Stimulated activated CD8-positive, alpha-beta memory T cell treated with anti-CD3 and anti-CD28 coated beads, Interleukin-15, amount 100 ng/mL, for 1 hour (primary cell): ENCODE data around the gene OR13J1.

Source experiments
- DNase-seq: peaks from one replicate; pipeline ENCODE4 v3.0.0-alpha.2; 2020; ENCODE audit warnings: low read depth

The OR13J1 gene

DNA sequence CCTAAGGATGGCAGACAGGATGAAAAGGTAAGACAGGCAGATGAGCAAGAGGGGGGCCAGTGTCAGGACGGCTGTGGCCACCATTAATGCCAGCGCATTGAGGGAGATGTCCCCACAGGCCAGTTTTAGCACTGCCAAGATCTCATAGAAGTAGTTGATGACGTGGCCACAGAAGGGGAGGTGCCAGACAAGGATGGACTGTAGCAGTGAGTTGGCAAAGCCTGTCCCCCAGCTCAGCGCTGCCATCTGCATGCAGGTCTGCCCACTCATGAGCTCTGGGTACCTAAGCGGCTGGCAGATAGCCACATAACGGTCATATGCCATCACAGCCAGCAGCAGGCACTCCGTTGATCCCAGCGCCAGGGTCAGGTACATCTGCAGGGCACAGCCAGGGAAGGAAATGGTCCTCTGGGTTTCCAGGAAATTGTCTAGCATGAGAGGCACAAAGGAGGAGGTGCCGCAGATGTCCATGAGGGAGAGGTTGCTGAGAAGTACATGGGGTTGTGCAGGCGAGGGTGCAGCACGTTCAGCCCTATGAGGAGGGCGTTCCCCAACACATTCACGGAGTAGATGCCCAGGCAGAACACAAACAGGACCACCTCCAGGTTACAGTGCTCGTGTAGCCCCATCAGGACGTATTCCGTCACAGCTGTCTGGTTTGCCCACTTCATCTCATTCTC lies 10.8 kb downstream of the OR13J1 start:
- DNase-seq = no peak

DNA sequence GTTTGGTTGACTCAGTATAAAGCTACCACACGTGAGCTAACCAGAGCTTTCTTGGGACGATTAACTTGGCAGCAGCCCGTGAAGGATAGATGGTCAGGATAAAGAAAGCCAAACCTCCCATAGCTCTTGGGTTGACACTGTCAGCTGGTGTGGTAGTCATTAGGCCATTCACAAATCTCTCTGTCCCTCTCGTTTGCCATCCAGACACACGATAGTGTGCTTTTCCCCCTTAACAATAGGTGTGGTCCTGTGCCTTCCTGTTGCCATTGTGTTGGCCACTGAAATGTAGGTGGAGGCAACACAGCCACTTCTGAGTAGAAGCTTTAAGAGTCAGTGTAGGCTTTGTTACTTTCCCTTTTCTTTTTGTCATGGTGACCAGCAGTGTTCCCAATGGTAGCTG lies 11.7 kb downstream of the OR13J1 start:
- DNase-seq = no peak

DNA sequence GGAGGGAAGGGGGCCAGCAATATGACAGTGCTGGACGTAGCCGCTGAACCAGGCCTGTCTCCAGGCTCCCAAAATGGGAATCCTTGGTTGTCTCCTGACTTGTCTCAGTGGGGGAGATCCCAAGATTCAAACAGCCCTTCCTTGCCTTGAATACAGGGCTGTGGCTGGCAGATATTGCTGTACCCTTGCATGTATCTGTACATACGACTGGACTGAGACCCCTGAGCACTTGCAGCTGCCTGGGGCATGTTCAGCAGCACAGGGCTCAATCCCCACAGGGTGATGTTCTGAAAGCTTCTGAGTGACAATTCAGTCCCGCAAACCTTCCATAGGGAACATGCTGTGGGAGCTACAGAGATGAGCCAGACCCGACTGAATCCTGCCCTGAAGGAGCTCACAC lies 13.3 kb downstream of the OR13J1 start:
- DNase-seq = no peak

DNA sequence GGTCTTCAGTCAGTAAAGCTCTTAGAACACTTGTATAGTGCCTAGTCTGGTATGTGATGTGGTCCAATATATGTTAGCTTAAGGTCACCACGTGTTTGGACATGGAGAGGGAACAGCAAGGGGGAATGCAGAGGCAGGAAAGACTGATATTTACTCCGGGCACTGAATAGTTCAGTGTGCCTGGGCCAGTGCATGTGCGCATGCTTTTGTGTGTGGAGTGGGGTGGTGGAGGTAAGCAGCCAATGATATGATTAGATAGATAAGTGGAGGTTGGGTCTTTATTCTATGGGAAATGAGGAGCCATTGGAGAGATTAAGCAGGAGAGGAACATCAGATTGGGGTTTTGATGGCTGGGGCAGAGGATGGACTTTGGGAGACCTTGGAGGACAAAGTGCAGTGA lies 14.0 kb downstream of the OR13J1 start:
- DNase-seq = no peak

DNA sequence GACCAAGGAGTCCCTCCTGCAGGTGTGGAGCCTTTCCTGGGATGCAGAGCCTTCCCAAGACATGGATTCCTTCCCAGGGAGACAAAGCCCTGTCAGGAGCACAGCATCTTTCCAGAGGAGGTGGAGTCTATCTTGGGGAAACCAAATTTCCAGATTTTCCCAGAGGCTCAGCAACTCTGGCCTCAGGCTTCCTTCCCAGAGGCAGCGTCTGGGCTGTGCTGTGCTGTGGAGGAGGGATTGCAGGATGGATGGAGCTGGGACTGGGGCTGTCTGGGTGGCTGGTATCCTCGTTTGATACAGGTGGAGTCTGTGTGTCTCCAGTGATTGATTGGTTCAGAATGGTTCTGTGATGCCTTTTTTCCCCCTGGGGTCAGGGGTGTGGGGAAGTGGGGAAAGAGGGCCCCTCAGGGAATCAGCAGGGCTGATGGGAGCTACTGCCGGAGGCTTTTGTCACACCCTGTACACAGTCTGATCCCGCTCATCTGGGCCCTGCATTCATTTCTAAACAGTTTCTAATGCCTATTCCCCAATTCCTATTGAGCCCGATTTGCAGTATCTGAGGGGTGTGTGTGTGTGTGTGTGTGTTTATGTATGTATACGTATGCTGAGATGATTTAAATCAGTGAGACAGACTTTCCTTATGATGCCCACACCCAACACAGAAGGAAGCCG lies 16.0 kb downstream of the OR13J1 start:
- DNase-seq = no peak

DNA sequence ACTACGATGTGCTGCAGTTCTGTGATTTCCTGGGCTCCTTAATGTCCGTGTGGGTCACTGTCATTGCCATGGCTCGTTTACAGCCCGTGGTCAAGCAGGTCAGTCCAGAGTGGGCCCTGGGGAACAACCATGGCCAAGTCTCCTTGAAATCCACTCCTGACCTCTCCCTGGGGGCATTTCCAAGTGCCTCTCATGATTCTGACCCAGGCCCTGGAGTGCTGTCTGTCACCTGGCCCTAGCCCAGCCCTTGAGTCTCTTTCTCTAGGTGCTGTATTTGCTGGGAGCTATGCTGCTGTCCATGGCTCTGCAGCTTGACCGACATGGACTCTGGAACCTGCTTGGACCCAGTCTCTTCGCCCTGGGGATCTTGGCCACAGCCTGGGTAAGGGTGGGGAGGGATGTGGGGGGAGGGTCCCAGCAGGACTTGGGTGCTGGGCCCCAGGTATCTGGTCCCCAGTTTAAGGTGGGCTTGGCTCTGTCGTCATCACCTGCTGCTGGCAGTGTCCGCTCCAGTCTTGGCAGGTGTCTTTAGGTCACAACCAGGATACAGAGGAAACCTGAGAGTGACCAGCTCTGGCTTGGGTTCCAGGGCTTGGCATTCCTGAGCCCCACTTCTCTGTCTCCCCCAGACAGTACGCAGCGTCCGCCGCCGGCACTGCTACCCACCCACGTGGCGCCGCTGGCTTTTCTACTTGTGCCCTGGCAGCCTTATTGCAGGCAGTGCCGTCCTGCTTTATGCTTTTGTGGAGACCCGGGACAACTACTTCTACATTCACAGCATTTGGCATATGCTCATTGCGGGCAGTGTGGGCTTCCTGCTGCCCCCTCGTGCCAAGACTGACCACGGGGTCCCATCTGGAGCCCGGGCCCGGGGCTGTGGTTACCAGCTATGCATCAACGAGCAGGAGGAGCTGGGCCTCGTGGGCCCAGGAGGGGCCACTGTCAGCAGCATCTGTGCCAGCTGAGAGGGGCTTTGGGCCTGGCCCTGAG lies 17.0 kb downstream of the OR13J1 start:
- no peak for DNase-seq

DNA sequence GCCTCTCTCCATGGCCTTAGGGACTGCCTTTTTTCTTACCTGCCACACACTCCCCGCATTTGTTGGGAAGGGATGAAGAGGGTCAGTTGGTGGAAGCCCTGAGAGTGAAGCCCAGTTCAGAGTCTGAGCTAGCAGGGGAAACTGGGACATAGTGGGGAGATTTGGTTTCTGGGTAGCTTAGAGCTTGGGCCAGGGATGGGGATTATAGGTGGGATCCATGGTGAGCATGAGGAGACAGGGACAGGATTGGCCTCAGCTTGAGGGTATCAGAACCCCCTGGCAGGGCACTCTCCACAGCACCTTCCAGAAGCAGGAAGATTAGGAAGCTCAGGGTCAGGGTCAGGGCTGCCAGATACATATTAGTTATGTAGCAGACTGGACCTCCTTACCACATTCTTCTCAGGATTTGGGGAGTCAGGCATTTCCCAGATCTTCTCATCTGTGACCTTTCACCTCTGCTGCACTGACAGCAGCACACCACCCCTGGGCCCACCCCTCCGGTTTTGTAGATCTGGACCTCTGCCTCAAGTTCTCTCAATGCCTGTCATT lies 17.9 kb downstream of the OR13J1 start:
- DNase-seq = no peak

DNA sequence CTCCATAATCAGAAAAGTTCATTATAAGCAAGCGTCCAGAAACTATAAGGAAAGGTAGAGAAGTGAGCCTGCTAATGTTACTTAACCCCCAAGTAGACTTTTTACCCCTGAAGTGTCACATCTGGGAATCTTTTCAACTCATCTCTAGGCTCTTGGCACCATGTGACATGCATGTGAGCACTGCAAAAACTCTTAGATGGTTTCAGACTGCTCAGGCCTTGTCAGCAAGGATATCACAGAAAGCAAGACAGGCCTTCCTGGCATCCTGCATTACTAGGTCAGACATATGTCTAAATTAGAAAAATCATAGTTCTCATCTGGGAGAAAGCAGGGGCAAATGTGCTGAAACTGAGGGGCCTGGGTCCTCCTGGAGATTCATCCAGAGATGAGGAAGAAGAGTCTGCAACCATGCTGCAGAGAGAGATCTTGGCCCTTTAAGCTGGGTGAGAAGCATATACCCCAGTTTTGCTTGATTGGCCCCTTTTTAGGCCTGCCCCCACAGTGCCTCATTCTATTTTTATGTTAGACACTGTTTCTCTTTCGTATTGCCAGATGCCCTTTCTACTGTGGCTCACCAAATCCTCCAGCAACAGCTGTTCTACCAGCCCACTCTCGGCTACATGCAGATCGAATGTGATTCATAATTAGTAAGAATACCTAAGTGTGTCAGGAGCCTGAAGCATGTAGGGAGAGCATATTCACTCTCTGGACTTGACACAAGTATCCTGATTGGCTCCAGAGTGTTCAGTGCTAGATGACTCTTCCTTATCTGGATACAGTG lies 22.2 kb downstream of the OR13J1 start:
- DNase-seq = no peak

DNA sequence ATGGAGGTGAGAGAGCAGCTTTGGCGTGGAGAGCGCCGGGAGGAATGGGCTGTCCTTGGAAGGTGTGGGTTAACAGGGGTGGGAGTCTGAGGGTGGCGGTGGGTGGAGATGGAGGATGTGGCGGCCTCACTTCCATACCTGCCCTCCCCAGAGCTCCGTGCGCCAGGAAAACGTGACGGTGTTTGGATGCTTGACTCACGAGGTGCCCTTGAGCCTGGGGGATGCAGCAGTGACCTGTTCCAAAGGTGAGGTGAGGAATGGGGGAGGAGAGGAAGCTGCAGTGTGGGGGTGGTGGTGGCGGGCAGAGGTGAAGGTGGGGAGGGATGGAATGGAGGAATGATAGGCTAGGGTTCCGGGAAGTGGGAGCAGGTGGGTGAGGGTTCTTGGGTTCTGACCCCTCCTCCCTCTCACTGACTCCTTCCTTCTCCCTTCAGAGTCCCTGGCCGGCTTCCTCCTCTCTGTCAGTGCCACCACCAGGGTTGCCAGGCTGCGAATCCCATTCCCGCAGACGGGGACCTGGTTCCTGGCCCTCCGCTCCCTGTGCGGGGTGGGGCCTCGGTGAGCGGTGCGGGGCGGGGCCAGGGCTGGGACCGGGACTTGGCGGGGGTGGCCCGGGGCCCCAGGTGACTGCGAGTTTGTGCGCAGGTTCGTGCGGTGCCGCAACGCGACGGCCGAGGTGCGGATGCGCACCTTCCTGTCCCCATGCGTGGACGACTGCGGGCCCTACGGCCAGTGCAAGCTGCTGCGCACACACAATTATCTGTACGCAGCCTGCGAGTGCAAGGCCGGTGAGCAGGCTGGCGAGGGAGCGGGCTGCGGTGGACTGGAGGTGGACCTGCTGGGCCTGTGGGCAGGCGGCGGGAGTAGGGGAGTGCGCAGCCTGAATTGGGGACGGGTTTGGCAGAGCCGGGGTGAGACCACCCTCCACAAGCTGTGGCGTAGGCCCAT lies 24.1 kb downstream of the OR13J1 start:
- DNase-seq = no peak

DNA sequence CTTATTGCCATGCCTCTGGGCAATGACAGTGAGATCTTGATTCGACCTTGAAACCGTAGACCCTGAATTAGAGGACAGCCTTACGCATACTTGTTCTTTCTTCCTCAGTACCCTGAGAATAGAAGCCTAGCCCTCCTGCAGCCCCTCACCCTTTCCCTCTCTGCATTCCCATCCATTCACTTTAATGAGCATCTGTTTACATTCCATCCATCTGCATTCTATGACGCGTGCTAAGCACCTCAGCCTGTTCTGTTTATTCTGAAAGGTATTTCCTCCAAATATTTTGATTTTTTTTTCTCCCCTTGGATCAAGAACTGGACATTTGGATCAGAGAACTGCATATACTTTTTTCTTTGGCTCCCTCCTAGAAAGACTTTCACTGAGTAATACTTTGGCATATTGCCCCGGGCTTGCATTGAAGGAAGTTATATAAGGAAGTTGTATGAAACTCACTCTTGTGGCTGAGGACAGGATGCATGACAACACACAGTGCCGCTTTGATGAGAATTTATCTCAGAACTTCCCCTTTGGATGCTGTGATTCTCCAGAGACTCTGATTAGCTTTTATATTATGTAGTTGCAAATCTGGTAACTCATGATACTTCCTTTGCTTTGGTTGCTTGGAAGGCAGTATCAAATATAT lies 25.5 kb downstream of the OR13J1 start:
- DNase-seq = no peak

DNA sequence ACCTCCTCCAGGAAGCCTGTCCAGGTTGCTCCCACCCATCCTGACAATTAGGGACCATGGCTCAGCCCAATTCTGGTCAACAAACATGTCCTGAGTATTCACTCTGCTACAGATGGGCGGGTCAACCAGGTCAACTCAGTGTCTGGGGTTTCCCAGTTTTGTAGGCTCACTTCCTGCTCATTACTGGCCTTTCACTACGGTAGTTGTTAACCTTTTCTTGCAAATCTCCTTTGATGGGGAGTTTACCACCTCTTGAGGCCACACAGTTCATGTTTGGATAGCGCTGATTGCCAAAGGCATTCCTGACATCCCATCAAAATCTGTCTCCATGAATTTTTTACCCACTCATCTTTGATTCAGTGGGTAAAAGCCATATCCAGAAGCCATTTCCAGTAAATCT lies 27.4 kb downstream of the OR13J1 start:
- no peak for DNase-seq

DNA sequence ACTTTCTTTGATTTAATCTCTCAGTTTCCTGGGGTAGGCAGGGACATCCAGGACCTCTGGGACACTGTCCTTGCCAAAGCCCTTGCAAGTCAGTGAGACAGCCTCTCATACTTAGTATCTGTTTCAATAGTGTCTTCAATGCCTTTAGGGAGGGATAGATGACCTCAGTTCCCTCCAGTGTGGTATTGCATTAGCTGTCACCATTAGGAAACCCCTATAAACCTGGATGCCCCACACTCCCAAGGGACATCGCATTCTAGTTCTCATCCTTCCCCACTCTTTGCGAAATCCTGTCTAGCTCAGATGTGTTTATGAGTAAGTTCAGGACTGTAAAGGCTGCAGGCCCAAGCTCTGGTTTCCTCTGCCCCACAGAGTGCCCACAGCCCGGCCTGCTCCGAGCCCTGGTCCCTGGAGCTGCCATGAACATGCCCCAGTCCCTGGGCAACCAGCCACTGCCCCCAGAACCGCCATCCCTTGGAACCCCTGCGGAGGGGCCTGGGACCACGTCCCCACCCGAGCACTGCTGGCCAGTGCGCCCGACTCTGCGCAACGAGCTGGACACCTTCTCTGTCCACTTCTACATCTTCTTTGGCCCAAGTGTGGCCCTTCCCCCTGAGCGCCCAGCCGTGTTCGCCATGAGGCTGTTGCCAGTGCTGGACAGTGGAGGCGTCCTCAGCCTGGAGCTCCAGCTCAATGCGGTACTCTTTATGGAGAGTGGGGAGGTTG lies 28.0 kb downstream of the OR13J1 start:
- no peak for DNase-seq

DNA sequence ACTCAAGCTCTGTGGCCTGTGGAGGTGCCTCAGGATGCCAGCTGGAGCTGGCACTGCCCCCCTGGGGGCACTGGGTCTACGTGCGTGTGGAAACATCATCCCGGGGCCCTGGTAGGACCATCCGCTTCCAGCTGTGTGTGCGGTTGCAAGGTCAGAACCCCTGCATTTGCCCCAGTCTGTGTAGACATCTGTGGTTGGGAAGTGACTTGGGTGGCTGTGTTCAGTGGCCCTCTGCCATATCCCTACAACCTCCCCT lies 28.6 kb downstream of the OR13J1 start:
- DNase-seq = no peak

DNA sequence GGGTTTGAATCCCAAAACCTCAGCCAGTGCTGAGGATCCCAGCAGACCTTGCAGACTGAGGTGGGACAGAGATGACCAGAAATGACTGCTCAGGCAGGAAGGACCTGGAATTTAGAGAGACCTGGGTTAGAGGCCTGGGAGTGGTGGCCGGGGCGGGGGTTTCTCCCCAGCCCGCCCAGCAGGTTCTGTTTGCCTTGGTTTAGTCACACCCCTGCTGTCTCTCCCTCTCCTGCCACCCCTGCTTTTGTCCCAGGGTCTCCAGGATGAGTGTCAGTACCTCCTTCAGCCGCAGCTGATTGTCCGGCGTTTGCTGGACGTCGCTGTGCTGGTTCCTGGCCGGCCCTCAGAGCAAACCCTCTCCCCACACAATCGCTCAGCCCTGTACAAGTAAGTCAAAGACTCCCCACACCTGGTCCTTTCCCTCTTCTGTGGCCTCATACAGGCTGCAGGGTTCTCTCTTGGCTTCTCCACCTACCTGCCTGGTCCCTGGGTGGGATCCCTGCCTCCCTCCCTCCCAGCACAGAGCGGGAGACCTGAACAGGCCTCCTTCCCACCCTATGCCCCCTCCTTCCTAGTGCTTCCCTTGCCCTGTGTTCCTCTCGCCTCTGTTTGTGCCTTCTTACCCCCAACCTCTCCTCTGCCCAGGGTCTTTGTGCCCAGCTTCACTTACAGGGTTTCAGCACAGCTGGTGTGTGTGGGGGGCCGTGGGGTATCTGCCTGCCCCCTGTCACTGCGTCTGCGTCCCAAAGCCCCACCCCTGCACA lies 29.1 kb downstream of the OR13J1 start:
- DNase-seq = no peak

DNA sequence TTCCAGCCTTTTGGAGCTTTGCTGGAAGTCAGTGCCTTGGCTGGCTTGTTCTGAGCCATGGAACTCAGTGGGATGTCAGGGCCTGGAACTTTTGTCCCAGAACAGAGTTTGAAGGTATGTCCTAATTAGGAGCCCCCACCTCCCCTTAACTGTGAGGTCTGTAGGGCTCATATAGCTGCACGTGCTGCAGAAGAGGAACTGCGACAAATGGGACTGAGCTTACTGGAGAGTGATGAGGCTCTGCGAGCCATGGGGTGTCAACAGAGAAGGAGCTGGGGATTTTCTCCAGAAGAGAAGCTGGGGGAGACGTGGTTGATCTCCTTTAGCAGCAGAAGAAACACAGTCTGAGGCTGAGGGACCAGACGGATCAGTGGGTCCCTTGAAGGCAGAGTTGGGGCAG lies 30.3 kb downstream of the OR13J1 start:
- no peak for DNase-seq

DNA sequence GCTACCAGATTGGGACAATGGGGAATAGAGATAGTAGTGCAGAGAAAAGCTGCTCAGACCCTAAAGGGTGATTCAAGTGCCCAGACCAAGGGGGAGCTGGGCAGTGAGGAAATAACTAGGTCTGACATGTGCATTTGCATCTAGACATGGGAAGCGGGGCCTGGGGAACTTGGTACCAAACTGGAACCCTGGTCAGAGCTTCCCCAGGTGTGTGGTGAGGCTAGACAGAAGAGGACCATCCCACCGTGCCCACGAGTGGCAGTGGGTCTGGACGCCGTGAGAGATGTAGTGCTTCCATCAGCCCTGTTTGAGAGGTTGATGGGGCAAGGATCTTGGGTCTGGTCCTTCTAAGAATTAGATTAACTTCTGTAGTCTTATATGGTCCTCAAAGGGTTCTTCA lies 33.6 kb downstream of the OR13J1 start:
- no peak for DNase-seq

DNA sequence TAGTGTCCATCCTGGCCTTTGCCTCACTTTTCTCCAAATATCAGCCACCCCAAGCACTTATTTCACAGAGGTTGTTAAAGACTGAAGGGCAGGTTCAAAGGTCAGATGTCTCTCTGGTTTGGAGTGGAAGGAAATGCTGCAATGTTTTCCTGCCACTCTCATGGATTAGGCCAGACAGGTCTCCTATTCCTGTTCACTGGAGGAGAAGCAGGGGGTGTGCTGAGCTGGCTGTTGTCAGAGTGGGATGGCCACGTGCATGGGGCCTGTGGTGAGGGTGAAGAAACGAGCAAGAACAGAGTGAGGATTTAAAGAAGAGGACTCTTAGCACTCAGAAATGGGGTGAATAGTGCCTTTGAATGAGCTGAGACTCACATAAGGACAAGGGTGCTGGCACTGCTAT lies 34.4 kb downstream of the OR13J1 start:
- DNase-seq = no peak

DNA sequence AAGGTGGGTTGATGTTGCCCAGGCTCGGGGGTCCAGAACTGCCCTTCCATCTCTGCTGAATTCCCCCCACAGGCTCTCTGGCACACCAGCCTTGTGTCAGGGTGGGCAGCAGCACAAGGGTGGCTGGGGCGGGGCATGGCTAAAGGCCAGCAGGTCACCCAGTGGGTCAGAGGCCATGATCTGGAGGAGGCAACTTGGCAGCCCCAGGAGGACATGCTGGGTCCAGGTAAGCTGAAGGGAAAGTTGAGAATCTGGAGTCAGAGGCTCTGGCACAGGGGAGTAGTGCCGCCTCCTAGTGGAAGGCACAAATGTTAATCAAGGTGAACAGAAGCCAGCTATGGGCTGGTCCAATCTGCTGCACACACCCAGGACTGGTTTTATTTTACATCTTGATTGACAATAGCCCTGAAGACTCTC lies 35.0 kb downstream of the OR13J1 start:
- DNase-seq = no peak
